HK-2 (cell line): Measurements from ENCODE around the gene SLC6A19.
"Not testable (repeated sequence)": the region's sequence is repeated elsewhere in the genome, so short reads cannot be mapped to it uniquely, and the experiment has no call there.

ENCODE experiments used
- DNase-seq: peaks from one replicate; pipeline ENCODE4 v3.0.0-alpha.2; 2018; ENCODE audit not compliant: unreplicated experiment

SLC6A19 gene

DNA sequence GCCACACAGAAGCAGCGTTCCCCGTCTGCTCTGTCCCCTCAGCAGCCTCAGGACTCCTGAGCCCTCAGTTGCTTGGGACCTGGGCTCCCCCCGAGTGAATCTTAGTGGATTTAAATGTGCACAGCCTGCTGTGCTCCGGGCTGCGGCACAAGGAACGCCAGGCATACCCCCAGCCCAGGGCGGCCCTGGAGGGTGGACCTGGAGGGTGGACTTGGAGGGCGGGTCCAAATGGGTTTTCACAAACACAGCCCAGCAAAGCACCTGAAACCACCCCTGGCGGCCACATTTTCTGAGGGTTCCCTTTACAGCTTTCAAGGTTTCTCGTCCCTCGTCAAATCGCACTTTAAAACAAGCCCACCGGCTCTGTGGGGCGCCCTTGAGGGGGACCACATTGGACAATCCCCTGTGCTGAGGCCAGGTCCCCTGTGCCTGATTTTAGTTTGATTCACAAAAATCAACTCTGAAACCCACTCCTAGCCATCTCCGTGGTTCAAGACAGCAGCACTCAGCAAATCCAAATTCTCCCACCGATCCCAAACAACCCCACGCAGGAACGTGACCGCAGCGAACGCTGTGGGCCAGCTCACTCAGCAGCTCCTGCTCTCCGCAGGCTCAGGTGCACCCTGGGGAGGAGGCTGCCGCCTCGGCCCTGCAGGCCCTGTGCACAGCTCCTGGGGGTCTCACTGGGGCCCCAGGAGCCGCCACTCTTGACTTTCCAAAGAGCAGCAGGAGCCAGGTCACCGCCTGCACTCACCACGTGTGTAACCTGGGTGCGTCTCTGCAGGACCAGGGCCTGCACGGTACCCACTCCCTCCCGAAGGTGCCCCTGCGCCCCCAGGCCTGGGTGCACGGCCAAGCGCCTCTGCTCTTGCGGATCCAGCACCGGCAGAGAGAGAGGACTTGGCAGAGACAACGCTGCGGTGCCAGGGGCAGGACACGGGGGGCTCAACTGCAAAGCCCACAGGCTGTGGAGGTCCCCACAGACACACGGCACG lies 64.4 kb downstream of the SLC6A19 start:
- DNase-seq: no peak

- no peak for DNase-seq
Observed at GRCh38 chr5:1266791-1267190, 65.4 kb downstream of the SLC6A19 start.

DNA sequence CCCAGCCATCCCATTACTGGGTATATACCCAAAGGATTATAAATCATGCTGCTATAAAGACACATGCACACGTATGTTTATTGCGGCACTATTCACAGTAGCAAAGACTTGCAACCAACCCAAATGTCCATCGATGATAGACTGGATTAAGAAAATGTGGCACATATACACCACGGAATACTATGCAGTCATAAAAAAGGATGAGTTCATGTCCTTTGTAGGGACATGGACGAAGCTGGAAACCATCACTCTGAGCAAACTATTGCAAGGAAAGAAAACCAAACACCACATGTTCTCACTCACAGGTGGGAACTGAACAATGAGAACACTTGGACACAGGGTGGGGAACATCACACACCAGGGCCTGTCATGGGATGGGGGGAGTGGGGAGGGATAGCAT lies 66.1 kb downstream of the SLC6A19 start:
- DNase-seq: not testable (repeated sequence)

DNA sequence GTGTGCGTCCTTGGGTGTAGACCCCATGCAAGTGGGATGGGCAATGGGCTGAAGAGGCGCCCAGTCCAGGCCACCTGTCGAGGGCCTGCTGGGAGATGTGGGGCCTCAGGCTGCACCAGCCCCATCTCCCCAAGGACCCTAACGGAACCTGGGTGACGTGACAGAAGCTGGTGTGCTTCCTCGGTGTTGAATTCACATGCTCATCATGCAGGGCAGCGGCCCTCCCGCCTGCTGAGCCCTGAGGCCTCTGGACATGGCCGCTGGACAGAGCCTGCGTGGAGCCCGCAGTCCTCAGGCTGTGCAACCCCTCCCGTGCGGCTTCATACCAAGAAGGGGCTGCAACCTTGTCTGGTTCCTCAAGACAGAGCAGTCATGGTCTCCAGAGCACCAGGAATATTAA lies 66.7 kb downstream of the SLC6A19 start:
- DNase-seq: no peak

DNA sequence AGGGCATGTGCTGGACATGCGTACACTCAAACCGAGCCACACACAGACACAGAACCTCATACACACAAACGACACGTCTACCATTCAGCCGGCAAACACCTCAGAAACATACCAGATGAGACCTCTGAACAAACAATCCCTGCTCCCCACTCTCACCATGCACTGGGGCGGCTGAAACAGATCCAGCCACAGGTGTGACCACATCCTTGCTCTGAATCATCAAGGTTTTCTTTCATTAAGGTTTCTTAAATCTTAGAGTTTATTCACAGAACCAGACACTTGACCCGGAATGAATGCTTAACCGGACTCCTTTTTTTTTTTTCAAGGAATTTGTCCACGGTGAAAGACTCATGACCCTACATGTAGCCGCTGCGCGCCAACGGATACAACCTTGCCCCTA lies 67.3 kb downstream of the SLC6A19 start:
- no peak for DNase-seq

- DNase-seq: no peak
Observed at GRCh38 chr5:1270426-1270825, 69.0 kb downstream of the SLC6A19 start.

DNA sequence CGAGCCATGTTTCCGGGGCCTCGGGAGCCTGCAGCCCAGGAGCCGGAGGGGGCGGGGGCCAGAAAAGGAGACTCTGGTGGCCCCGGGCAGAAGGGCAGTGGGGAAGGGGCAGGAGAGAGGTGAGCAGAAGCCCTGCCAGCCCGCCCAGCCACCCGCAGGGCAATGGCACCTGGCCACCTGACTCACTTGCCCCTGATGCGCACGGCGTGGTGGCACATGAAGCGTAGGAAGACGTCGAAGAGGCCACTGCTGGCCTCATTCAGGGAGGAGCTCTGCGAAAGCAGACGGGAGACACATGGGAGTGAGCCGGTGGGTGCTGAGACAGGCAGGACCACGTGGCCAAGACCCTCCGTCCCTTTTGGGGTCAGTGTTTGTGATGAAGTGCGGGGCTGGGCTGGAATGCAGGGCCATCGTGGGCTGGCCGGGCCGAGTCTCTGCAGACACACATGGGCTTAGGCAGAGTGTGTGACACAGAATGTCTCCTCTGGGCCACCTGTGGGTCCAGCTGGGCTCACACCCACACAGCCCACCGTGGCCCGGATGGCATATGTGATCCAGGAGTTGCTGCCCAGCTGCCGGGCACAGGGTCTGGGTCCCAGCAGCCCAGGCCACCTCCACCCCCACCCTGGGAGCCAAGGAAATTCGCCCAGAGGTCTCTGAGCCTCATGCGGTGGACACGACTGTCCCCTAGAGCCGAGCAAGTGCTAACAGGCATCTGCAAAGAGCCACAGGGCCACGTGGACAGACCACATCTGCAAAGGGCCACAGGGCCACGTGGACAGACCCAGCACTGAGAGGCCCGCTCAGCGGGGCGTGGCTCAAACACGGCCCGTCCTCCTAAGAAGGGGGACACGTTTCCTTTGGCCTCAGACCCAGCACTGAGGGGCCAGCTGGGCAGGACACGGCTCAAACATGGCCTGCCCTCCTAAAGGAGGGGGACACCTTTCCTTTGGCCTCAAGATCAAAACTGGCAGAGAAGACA lies 69.8 kb downstream of the SLC6A19 start:
- no peak for DNase-seq

GRCh38 chr5:1272201-1272600 lies 70.8 kb downstream of the SLC6A19 start:
- DNase-seq: no peak

- DNase-seq: no peak
Observed at GRCh38 chr5:1273745-1274144, 72.3 kb downstream of the SLC6A19 start.

DNA sequence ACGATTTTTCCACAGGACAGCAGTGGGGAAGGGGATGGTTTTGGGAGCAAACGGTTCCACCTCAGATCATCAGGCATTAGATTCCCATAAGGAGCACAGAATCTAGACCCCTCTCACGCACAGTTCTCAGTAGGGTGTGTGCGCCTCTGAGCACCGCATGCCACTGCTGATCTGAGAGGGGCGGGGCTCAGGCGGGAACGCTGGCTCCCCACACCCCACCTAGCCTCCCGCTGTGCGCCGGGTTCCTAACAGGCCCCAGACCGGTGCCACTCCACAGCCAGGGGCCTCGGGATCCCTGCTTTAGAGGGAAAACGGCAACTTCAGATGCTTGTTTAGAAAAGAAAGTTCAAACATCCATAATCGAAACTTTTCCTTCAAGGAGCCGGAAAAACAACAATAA lies 73.1 kb downstream of the SLC6A19 start:
- DNase-seq: no peak
